DND-41 (cell line): ENCODE data around the gene PAM16.
A peak's percentile ranks its signal among the peaks of the same experiment; 100 is the strongest.

Source experiments
- ATAC-seq: fragments of 200-7000 bp; cut with Tn5 transposase; 3 replicates; pipeline ENCODE4 v1.9.1; 2021; ENCODE audit warnings: low read depth; ENCODE audit not compliant: insufficient read depth
- DNase-seq: peaks from one replicate; pipeline ENCODE4 v3.0.0-alpha.2; 2020
- H2AFZ ChIP-seq: 2 replicates; pipeline ENCODE4 v1.6.0; 2012; ENCODE audit warnings: low read depth, low read length
- H3K27ac ChIP-seq: 2 replicates; pipeline ENCODE4 v1.5.1; 2012; ENCODE audit warnings: low read length, inconsistent platforms
- H3K27me3 ChIP-seq: fragments of 200-600 bp; sonication (generic); 2 replicates; pipeline ENCODE4 v1.6.0; 2012; ENCODE audit warnings: low read length, mild to moderate bottlenecking, inconsistent platforms; ENCODE audit not compliant: insufficient read depth, poor library complexity
- H3K36me3 ChIP-seq: 2 replicates; pipeline ENCODE4 v1.5.1; 2012; ENCODE audit warnings: low read length, inconsistent platforms; ENCODE audit not compliant: insufficient read depth
- H3K4me1 ChIP-seq: 2 replicates; pipeline ENCODE4 v1.5.1; 2012; ENCODE audit warnings: mild to moderate bottlenecking, low read length; ENCODE audit not compliant: insufficient read depth
- H3K4me2 ChIP-seq: 2 replicates; pipeline ENCODE4 v1.6.0; 2012; ENCODE audit warnings: mild to moderate bottlenecking, moderate library complexity, low read length, inconsistent platforms; ENCODE audit not compliant: insufficient read depth
- H3K4me3 ChIP-seq, 2 experiments: fragments of 200-600 bp in 1 of 2; shearing (Covaris generic) in 1 of 2; 2 replicates each; pipeline ENCODE4 v1.5.1; 2012 to 2016; ENCODE audit warnings: inconsistent platforms in 2 of 2, low read length in 2 of 2, mild to moderate bottlenecking in 2 of 2, low read depth in 1 of 2, moderate library complexity in 1 of 2
- H3K79me2 ChIP-seq: 2 replicates; pipeline ENCODE4 v1.6.0; 2012; ENCODE audit warnings: low read length, inconsistent platforms; ENCODE audit not compliant: insufficient read depth
- H3K9ac ChIP-seq: 2 replicates; pipeline ENCODE4 v1.6.0; 2012; ENCODE audit warnings: low read depth, mild to moderate bottlenecking, inconsistent platforms, low read length, moderate library complexity
- H3K9me3 ChIP-seq: 2 replicates; pipeline ENCODE4 v1.5.1; 2012; ENCODE audit warnings: low read length, moderate library complexity, mild to moderate bottlenecking, inconsistent platforms; ENCODE audit not compliant: insufficient read depth, severe bottlenecking
- H4K20me1 ChIP-seq: 2 replicates; pipeline ENCODE4 v1.6.0; 2012; ENCODE audit warnings: low read length; ENCODE audit not compliant: insufficient read depth
- CTCF ChIP-seq: IDR thresholded peaks from 2 replicates; pipeline ENCODE4 v1.5.1; 2012; ENCODE audit warnings: borderline replicate concordance, low read length, moderate library complexity, mild to moderate bottlenecking; ENCODE audit not compliant: poor library complexity, severe bottlenecking; ENCODE audit errors: extremely low read depth
- EZH2 ChIP-seq: IDR thresholded peaks from 3 replicates; pipeline ENCODE4 v1.6.1; 2012; ENCODE audit warnings: borderline replicate concordance, low read depth, mild to moderate bottlenecking, moderate library complexity, low read length, inconsistent platforms; ENCODE audit not compliant: severe bottlenecking

The PAM16 gene

GRCh38 chr16:4358831-4359561, 7.9 kb upstream of the PAM16 start:
- Histone ChIP-seq H3K27me3 (no peaks in the 10 kb centered on the region), H3K79me2 (no peaks in the 10 kb centered on the region), H4K20me1 (peaks cover 20% of the 10 kb centered on the region; the same call in 1 of the 2 replicates), H3K27ac (no peak overlapping the region), H3K36me3 (peaks cover 74% of the 10 kb centered on the region), H3K4me1 (no peaks in the 10 kb centered on the region), H3K9me3 (no peaks in the 10 kb centered on the region), H3K9ac (no peak overlapping the region), H3K4me2 (no peak overlapping the region), H2AFZ (no peak overlapping the region), H3K4me3 (no peak overlapping the region)
- ATAC-seq (peak; percentile 78), DNase-seq (peak; percentile 57)
- TF ChIP-seq EZH2 (no peak), CTCF (peak; percentile 90)

GRCh38 chr16:4358236-4358635, 7.1 kb upstream of the PAM16 start:
- TF ChIP-seq EZH2 (no peak), CTCF (peak; percentile 8)
- no peaks in the 10 kb centered on the region for H3K27me3 ChIP-seq
- H3K4me1 ChIP-seq = no peaks in the 10 kb centered on the region
- peaks cover 67% of the 10 kb centered on the region for H3K36me3 ChIP-seq
- no peak overlapping the region for H3K9ac ChIP-seq
- no peak for DNase-seq
- no peak overlapping the region for H3K4me2 ChIP-seq
- ATAC-seq = no peak
- no peaks in the 10 kb centered on the region for H3K79me2 ChIP-seq
- H2AFZ ChIP-seq = no peak overlapping the region
- no peak overlapping the region for H3K4me3 ChIP-seq
- no peaks in the 10 kb centered on the region for H3K9me3 ChIP-seq
- H3K27ac ChIP-seq = no peak overlapping the region
- peaks cover 20% of the 10 kb centered on the region; the same call in 1 of the 2 replicates for H4K20me1 ChIP-seq

- Histone ChIP-seq H3K79me2 (no peaks in the 10 kb centered on the region), H3K4me3 (no peak overlapping the region), H3K27ac (no peak overlapping the region), H3K9me3 (no peaks in the 10 kb centered on the region), H3K36me3 (peaks cover 58% of the 10 kb centered on the region), H3K9ac (no peak overlapping the region), H3K4me1 (peaks cover 6% of the 10 kb centered on the region), H3K4me2 (no peak overlapping the region), H2AFZ (no peak overlapping the region), H3K27me3 (no peaks in the 10 kb centered on the region), H4K20me1 (peaks cover 20% of the 10 kb centered on the region; the same call in 1 of the 2 replicates)
- no peak for DNase-seq
- TF ChIP-seq EZH2 (no peak), CTCF (no peak)
- no peak for ATAC-seq
These were observed 5.7 kb upstream of the PAM16 start for GRCh38 chr16:4356820-4357219.
